HG03108 (cell line): Measurements from ENCODE around the gene IPPK.
"Not testable (repeated sequence)": the region's sequence is repeated elsewhere in the genome, so short reads cannot be mapped to it uniquely, and the experiment has no call there.

Source experiments
- ATAC-seq: cut with Tn5 transposase; IDR thresholded peaks from one replicate; pipeline ENCODE4 v1.9.1; 2021; ENCODE audit warnings: moderate library complexity; ENCODE audit not compliant: unreplicated experiment

IPPK gene

GRCh38 chr9:92600462-92601261, 69.3 kb downstream of the IPPK start:
- ATAC-seq = no peak

GRCh38 chr9:92599938-92600461, 69.9 kb downstream of the IPPK start:
- no peak for ATAC-seq

- ATAC-seq = no peak
These were observed 71.5 kb downstream of the IPPK start for GRCh38 chr9:92598382-92598781.

GRCh38 chr9:92595930-92596329, 74.0 kb downstream of the IPPK start:
- ATAC-seq = no peak

GRCh38 chr9:92595075-92595474, 74.9 kb downstream of the IPPK start:
- ATAC-seq = not testable (repeated sequence)

- no peak for ATAC-seq
These were observed 76.7 kb downstream of the IPPK start for GRCh38 chr9:92592946-92593861.

- no peak for ATAC-seq
These were observed 77.4 kb downstream of the IPPK start for GRCh38 chr9:92592537-92592936.

- ATAC-seq = no peak
These were observed 79.6 kb downstream of the IPPK start for GRCh38 chr9:92590377-92590776.

- ATAC-seq = no peak
These were observed 80.0 kb downstream of the IPPK start for GRCh38 chr9:92589923-92590322.

- ATAC-seq = no peak
These were observed 93.8 kb downstream of the IPPK start for GRCh38 chr9:92576175-92576574.

GRCh38 chr9:92573612-92574011, 96.3 kb downstream of the IPPK start:
- ATAC-seq = not testable (repeated sequence)

GRCh38 chr9:92571871-92572270, 98.1 kb downstream of the IPPK start:
- not testable (repeated sequence) for ATAC-seq

GRCh38 chr9:92564982-92565381, 104.9 kb downstream of the IPPK start:
- no peak for ATAC-seq

GRCh38 chr9:92564504-92564903, 105.4 kb downstream of the IPPK start:
- no peak for ATAC-seq
